ENCODE data around the gene KRTAP4-7.
"Not testable (repeated sequence)": the region's sequence is repeated elsewhere in the genome, so short reads cannot be mapped to it uniquely, and the experiment has no call there.

KRTAP4-7 gene

GRCh38 chr17:41103896-41104295 lies 19.9 kb downstream of the KRTAP4-7 start:
- no peak for DNase-seq
- in situ Hi-C loops (cut with HindIII; ENCODE audit: low pct_ligation_motif_present, low pct_unique_long_range_greater_than_20kb, low sequenced_read_pairs), result no loop called here

- peak; percentile 67 for DNase-seq
- in situ Hi-C loops (cut with HindIII; ENCODE audit: low pct_ligation_motif_present, low pct_unique_long_range_greater_than_20kb, low sequenced_read_pairs), result not testable (repeated sequence)
Observed at GRCh38 chr17:41104386-41105038, 20.6 kb downstream of the KRTAP4-7 start.

DNA sequence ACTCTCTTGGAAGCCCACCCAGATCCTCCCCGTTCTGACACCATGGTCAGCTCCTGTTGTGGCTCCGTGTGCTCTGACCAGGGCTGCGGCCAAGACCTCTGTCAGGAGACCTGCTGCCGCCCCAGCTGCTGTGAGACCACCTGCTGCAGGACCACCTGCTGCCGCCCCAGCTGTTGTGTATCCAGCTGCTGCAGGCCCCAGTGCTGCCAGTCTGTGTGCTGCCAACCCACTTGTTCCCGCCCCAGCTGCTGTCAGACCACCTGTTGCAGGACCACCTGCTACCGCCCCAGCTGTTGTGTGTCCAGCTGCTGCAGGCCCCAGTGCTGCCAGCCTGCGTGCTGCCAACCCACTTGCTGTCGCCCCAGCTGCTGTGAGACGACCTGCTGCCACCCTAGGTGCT lies 21.4 kb downstream of the KRTAP4-7 start, which contains the start of gene KRTAP4-9:
Gene KRTAP4-9 (plus strand): TSS at position 43 of the 400 bp plus-strand sequence. CDS start 0 bp downstream, at position 43.
- in situ Hi-C loops (cut with HindIII; ENCODE audit: low pct_ligation_motif_present, low pct_unique_long_range_greater_than_20kb, low sequenced_read_pairs); DNase-seq: not testable (repeated sequence)

GRCh38 chr17:41107941-41108450 lies 24.0 kb downstream of the KRTAP4-7 start:
- in situ Hi-C loops (cut with HindIII; ENCODE audit: low pct_ligation_motif_present, low pct_unique_long_range_greater_than_20kb, low sequenced_read_pairs), result no loop called here

DNA sequence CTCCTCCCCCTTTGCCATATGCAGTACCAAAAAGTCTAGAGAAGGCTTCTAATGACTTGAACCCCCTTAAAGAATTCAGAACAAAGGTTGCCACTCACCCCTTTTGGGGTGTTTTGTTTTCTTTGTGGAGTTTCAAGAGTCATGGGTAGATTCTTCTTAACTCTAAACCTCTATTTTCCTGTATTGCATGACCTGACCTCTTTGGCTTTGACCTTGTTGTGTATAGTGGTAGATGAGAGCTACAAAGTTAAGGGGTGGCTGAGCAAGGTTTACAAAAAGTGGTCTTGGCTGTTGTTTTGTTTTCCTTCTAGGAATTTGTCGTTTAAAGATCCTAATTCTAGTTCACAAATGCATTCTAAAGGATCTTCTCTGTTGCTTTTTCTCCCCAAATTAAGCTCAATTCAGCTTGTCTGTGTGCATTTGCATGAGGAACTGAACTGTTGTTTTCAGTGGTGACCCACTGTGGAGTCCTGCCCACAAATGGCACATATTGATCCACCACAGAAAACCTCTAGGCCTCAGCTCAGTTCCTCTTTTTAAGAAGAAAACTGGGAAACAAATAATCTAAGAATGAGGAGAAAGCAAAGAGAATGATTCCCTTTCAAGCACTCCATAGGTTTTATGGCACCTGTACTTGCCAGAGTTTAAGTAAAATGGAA lies 24.9 kb downstream of the KRTAP4-7 start:
- in situ Hi-C loops (cut with HindIII; ENCODE audit: low pct_ligation_motif_present, low pct_unique_long_range_greater_than_20kb, low sequenced_read_pairs); DNase-seq: not testable (repeated sequence)

More at GRCh38 chr17:41107941-41108450, 24.0 kb downstream of the KRTAP4-7 start:
- DNase-seq, result no peak

DNA sequence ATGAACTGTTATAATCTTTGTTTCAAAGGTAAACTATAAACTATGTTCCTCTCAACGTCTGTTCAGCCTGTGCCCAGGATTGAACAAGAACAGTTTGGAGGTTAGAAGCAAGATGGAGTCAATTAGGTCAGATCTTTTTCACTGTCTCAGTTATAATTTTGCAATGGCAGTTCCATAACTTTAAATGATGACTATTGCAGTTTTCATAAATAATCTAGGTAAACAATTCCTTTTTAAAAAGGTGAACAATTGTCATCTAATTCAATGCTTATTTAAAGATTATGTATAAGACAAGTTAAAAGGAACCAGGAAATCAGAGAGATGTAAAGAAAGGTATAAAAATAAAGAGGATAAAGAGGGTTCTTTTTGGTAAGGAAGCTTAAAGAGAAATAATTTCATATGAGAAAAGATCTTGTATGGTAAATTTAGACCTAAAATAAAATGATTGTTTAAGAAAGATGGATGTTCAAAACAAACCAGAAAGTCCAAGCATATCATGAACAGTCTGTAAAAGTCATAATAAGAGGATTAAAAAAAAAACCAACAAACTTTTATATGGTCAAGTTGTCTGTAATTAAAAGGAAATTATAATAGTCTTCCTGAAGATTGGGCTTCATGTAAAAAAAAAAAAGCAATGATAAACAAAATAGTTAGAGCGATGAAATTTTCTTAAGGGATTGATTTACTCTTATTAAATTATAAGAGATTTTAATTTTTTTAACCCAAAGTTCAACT lies 27.4 kb downstream of the KRTAP4-7 start:
- DNase-seq, result no peak
- in situ Hi-C loops (cut with HindIII; ENCODE audit: low pct_ligation_motif_present, low pct_unique_long_range_greater_than_20kb, low sequenced_read_pairs), result no loop called here

DNA sequence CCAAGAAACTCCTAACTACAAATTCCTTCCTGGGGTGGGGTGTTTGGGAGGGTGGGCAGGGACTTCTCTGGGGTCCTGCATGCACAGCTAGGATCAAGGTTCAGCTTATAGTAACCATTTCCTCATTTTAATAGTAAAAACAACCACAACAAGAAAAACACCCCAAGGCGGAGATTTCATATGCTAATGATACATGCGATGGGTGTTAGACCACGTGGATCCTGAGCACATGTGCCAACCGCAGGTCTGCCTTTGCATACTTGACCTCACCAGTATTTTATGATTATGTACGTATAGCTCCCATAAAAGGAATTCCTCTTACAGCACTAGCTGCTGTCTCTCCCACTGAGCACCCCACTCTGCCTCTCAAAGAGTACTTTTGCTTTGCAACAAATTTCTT lies 32.3 kb downstream of the KRTAP4-7 start:
- no peak for DNase-seq
- in situ Hi-C loops (cut with HindIII; ENCODE audit: low pct_ligation_motif_present, low pct_unique_long_range_greater_than_20kb, low sequenced_read_pairs), result no loop called here

GRCh38 chr17:41117846-41118386 lies 34.0 kb downstream of the KRTAP4-7 start, which contains the start of gene KRTAP4-11:
Gene KRTAP4-11 (minus strand): TSS chr17:41118373. CDS start chr17:41118315, 58 bp downstream.
- in situ Hi-C loops (cut with HindIII; ENCODE audit: low pct_ligation_motif_present, low pct_unique_long_range_greater_than_20kb, low sequenced_read_pairs); DNase-seq: not testable (repeated sequence)

GRCh38 chr17:41118721-41119120 lies 34.8 kb downstream of the KRTAP4-7 start:
- in situ Hi-C loops (cut with HindIII; ENCODE audit: low pct_ligation_motif_present, low pct_unique_long_range_greater_than_20kb, low sequenced_read_pairs), result no loop called here
- no peak for DNase-seq

DNA sequence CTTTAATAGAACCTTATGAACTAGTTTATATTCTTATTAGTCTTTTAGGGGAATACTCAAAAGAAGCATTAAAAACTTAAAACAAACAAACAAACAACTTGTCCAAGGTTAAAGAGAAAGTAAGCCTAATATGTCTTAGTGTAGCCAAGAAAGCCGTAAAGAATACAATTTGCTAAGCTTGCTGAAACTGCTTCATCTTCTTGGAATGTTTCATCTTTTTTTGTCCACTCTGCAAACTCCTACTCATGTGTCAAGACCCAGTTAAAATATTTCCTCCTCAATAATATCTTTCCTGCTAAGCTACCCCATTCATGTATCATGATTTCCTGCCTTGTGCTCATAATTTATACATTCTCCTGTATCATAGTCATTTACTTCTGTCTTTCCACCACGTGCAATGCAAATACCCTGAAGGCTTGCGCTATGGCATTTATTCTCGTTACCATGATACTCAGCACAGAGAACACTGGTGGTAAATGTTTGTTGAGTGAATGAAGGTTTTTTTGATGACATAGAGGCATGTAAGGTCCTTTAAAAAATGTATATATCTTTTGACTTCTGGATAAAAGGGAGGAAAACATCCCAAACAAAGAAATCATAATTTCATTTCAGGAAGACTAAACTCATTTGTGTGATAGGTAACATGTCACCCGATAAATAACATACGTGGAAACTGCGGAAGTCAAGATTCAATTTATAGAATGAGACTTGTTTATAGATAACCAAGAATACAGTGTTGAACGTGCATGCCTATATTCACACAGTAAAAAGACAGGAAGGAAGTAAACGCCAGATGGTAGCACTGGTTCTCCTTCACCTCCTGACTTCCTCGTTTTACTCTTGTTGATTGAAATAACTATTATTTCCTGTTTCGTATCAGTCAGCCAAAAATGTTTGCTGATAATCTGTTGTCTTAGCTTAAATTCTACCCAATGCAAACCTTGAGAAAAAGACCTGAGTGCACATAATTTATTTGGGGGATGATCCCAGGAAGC lies 36.0 kb downstream of the KRTAP4-7 start:
- in situ Hi-C loops (cut with HindIII; ENCODE audit: low pct_ligation_motif_present, low pct_unique_long_range_greater_than_20kb, low sequenced_read_pairs); DNase-seq: not testable (repeated sequence)

DNA sequence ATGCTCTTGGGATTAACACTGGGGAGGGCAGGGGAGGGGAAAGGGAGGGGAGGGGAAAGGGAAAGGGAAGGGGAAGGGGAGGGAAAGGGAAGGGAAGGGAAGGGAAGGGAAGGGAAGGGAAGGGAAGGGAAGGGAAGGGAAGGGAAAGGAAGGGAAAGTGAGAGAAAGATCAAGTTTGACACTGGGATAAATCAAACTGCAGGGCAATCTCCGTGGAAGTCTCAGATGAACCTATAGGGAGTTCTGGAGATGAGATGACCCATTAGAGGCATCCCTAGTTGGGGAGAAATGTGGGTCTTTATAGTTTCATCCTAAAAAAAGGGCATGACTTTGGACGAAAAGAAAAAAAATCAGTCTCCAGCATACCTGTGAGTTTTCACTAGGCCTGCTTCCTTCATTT lies 37.8 kb downstream of the KRTAP4-7 start:
- in situ Hi-C loops (cut with HindIII; ENCODE audit: low pct_ligation_motif_present, low pct_unique_long_range_greater_than_20kb, low sequenced_read_pairs), result no loop called here
- DNase-seq, result no peak

DNA sequence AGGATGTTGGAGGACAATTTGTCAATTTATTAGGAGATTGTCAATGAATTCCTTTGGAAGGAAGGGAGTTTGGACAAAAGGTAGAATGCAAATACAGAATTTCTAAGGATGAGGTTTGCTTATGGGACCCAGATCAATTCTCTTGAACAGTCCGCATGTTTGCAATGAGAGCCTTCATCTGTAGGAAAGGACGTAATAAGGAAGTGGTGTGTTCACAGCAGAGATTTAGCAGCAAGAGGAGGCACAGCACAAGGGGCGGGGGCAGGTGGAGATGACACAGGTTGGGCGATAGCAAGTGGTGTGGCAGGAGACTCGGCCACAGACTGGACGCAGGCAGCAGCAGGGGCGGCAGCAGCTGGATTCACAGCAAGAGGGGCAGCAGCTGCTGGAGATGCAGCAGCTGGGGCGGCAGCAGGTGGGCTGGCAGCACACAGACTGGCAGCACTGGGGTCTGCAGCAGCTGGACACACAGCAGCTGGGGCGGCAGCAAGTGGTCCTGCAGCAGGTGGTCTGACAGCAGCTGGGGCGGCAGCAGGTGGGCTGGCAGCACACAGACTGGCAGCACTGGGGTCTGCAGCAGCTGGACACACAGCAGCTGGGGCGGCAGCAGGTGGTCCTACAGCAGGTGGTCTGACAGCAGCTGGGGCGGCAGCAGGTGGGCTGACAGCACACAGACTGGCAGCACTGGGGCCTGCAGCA lies 39.5 kb downstream of the KRTAP4-7 start:
- DNase-seq; in situ Hi-C loops (cut with HindIII; ENCODE audit: low pct_ligation_motif_present, low pct_unique_long_range_greater_than_20kb, low sequenced_read_pairs): not testable (repeated sequence)

GRCh38 chr17:41123991-41124371 lies 40.0 kb downstream of the KRTAP4-7 start, which contains the start of gene KRTAP4-12:
Gene KRTAP4-12 (minus strand): TSS chr17:41124182. CDS start chr17:41124122, 60 bp downstream.
- DNase-seq; in situ Hi-C loops (cut with HindIII; ENCODE audit: low pct_ligation_motif_present, low pct_unique_long_range_greater_than_20kb, low sequenced_read_pairs): not testable (repeated sequence)

- no peak for DNase-seq
- in situ Hi-C loops (cut with HindIII; ENCODE audit: low pct_ligation_motif_present, low pct_unique_long_range_greater_than_20kb, low sequenced_read_pairs), result no loop called here
Observed at GRCh38 chr17:41125064-41125463, 41.1 kb downstream of the KRTAP4-7 start.

DNA sequence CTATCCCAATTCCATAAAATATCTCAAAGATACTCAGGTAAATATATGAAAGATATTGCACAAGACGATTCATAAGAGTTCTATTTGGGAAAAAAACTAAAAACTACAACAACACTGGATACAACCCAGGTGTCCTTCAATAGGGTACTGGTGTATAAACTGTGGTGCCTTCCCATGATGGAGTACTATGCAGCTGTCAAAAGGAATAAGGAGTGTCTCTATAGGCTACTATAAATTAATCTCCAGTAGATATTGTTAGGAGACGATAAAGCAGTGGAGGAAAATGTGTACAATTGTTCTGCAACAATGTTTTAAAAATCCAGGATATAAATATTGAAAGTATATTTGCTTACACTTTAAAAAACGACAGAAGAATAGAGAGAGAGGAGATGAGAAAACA lies 42.5 kb downstream of the KRTAP4-7 start:
- no peak for DNase-seq
- in situ Hi-C loops (cut with HindIII; ENCODE audit: low pct_ligation_motif_present, low pct_unique_long_range_greater_than_20kb, low sequenced_read_pairs), result no loop called here

DNA sequence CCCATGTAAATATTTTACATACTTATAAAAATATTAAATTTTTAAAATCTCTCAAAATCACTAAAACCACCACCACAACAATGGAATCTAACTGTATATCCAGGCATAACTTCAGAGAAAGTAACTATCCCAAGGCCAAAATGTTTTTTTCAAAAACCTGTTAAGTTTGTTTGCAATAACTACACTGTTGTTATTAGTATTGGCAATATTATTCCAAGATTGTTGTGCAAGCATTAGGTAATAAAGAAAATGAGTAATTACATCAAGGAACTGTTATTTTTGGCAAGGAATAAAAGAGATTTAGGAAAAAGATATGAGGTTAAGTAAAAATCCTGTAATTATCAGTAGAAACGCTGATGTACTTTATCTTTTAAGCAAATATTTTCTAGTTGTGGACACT lies 43.4 kb downstream of the KRTAP4-7 start:
- no peak for DNase-seq

DNA sequence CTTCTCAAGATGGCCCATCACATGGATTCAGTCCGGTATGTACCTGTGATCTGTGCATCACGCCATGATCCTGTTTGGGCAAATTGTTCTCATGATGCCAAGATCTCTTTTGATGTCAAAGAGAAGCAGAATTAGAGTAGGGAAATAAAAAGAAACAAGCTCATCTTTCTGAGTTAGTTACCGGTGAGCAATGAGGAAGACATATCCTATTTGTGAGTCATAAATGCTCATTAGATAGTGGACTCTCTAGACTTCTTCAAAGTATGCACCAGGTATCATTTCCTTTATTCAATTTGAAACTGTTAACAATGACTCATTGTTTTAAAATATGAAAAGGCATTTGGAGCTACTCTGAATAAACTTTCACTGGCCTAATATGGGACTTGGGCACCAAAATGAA lies 48.0 kb downstream of the KRTAP4-7 start:
- no peak for DNase-seq
- in situ Hi-C loops (cut with HindIII; ENCODE audit: low pct_ligation_motif_present, low pct_unique_long_range_greater_than_20kb, low sequenced_read_pairs), result no loop called here

More for the DNA sequence above, 43.4 kb downstream of the KRTAP4-7 start:
- in situ Hi-C loops (cut with HindIII; ENCODE audit: low pct_ligation_motif_present, low pct_unique_long_range_greater_than_20kb, low sequenced_read_pairs), result no loop called here
